Stimulated activated CD4-positive, alpha-beta T cell treated with anti-CD3 and anti-CD28 coated beads, Interleukin-1b, Interleukin-23, amount 100 ng/mL, for 1 hour (primary cell): ENCODE measurements around the gene TNPO3.

Experiments used
- DNase-seq, 2 donors: peaks; one replicate each; pipeline ENCODE4 v3.0.0-alpha.2; 2020; ENCODE audit warnings: low read depth in 2 of 2

TNPO3 gene

GRCh38 chr7:128906766-128907559 lies 147.9 kb downstream of the TNPO3 start:
- DNase-seq = no peak

GRCh38 chr7:128906001-128906765 lies 148.7 kb downstream of the TNPO3 start:
- no peak for DNase-seq

GRCh38 chr7:128904381-128905197 lies 150.3 kb downstream of the TNPO3 start:
- DNase-seq = no peak
